Naive thymus-derived CD4-positive, alpha-beta T cell (primary cell): ENCODE measurements around the gene NID1. TPM values are rescaled to one million over a fixed set of nuclear protein-coding genes. Genes with fewer than 3 reads are reported as not detected.

Source experiments
- ATAC-seq: fragments of 150-1000 bp; cut with Tn5 transposase; 2 replicates; pipeline ENCODE4 v1.10.0; 2021; ENCODE audit warnings: mild to moderate bottlenecking, moderate library complexity
- CTCF ChIA-PET: fragments of 350-600 bp; sonication (Branson Sonifier 250); formaldehyde crosslinking; loops from one replicate; lab custom pipeline; 2021; ENCODE audit warnings: antibody characterized with exemption; lab: Charles Lee
- POLR2A ChIA-PET: fragments of 350-600 bp; sonication (Branson Sonifier 250); formaldehyde crosslinking; loops from one replicate; lab custom pipeline; 2021; ENCODE audit warnings: antibody characterized with exemption, inconsistent platforms; lab: Charles Lee
- DNase-seq, 9 donors: peaks; one replicate each; pipeline versions ENCODE4 v3.0.0 to v3.0.0-alpha.2; 2020 to 2022; ENCODE audit warnings: mixed read lengths in 1 of 9
- H3K27ac ChIP-seq: one replicate; pipeline ENCODE4 v1.7.0; 2013; ENCODE audit warnings: mild to moderate bottlenecking, low read depth, low read length, moderate library complexity
- H3K27me3 ChIP-seq, 2 donors: one replicate each; pipeline ENCODE4 v1.7.0; 2013; ENCODE audit warnings: low read length in 2 of 2, mild to moderate bottlenecking in 2 of 2, moderate library complexity in 2 of 2; ENCODE audit not compliant: control insufficient read depth in 2 of 2, insufficient read depth in 2 of 2
- H3K36me3 ChIP-seq, 3 experiments: 1 replicate in 2 of 3; 2 replicates in 1 of 3; pipeline ENCODE4 v1.7.0; 2013; ENCODE audit warnings: low read length in 3 of 3, mild to moderate bottlenecking in 3 of 3, moderate library complexity in 1 of 3; ENCODE audit not compliant: insufficient read depth in 3 of 3, control insufficient read depth in 2 of 3
- H3K4me1 ChIP-seq, 2 donors: one replicate each; pipeline ENCODE4 v1.7.0; 2013; ENCODE audit warnings: low read length in 2 of 2, mild to moderate bottlenecking in 2 of 2, moderate library complexity in 1 of 2; ENCODE audit not compliant: control insufficient read depth in 2 of 2, insufficient read depth in 2 of 2
- H3K4me3 ChIP-seq: 2 replicates; pipeline ENCODE4 v1.7.0; 2013; ENCODE audit warnings: mild to moderate bottlenecking, low read length
- H3K9me3 ChIP-seq, 3 experiments: 1 replicate in 2 of 3; 2 replicates in 1 of 3; pipeline ENCODE4 v1.7.0; 2013; ENCODE audit warnings: low read length in 3 of 3; ENCODE audit not compliant: control insufficient read depth in 2 of 3
- H3K27ac Mint-ChIP-seq, 9 donors: one replicate each; pipeline ENCODE4 v1.8.0; 2020 to 2022; ENCODE audit warnings: mixed read lengths in 9 of 9, mild to moderate bottlenecking in 8 of 9, moderate library complexity in 5 of 9, inconsistent platforms in 2 of 9
- H3K27me3 Mint-ChIP-seq, 5 donors: one replicate each; pipeline ENCODE4 v1.8.0; 2021 to 2022; ENCODE audit warnings: mixed read lengths in 5 of 5, mild to moderate bottlenecking in 1 of 5
- H3K36me3 Mint-ChIP-seq, 5 donors: one replicate each; pipeline ENCODE4 v1.8.0; 2020 to 2022; ENCODE audit warnings: mixed read lengths in 5 of 5, mild to moderate bottlenecking in 3 of 5, inconsistent platforms in 1 of 5
- H3K4me1 Mint-ChIP-seq, 7 donors: one replicate each; pipeline ENCODE4 v1.8.0; 2020 to 2022; ENCODE audit warnings: mixed read lengths in 7 of 7, mild to moderate bottlenecking in 3 of 7, inconsistent platforms in 1 of 7
- H3K4me3 Mint-ChIP-seq, 10 donors: one replicate each; pipeline ENCODE4 v1.8.0; 2020 to 2022; ENCODE audit warnings: mild to moderate bottlenecking in 10 of 10, mixed read lengths in 10 of 10, moderate library complexity in 6 of 10, inconsistent platforms in 2 of 10
- H3K9me3 Mint-ChIP-seq, 11 donors: one replicate each; pipeline ENCODE4 v1.8.0; 2020 to 2022; ENCODE audit warnings: mixed read lengths in 11 of 11, mild to moderate bottlenecking in 4 of 11, inconsistent platforms in 1 of 11, moderate library complexity in 1 of 11
- intact Hi-C, 2 donors: fragments of 100-400 bp; cut with micrococcal nuclease; formaldehyde crosslinking; loops; one replicate each; pipeline ENCODE4 v1.15.1; 2023
- polyA plus RNA-seq, 2 donors: library from polyadenylated mRNA; unstranded; fragments of 300-500 nt; fragmentation: Illumina TruSeq; gene quantifications; one replicate each; pipeline ENCODE4 v1.2.3, GENCODE V29; 2021
- total RNA-seq, 6 experiments: library from RNA in 5 of 6; stranded (reverse) in 5 of 6; gene quantifications; 1 replicate in 5 of 6; 2 replicates in 1 of 6; pipeline ENCODE4 v1.2.3 and lab custom pipeline; 2021 to 2026

The NID1 gene
- total RNA-seq (1 to 10 TPM in 1 of 5 experiments, under 1 TPM in 4; 0.11 to 6.2 (median 0.22) TPM), polyA plus RNA-seq (not detected), total RNA-seq (lab: John Stamatoyannopoulos, UW) (not detected)

GRCh38 chr1:236064674-236065508 is at the start of gene NID1:
TSS of gene NID1 (minus strand) at chr1:236065090. CDS start at chr1:236065079, 11 bp downstream.
- Histone ChIP-seq H3K9me3 (no peaks in the 10 kb centered on the region), H3K27me3 (peaks cover 4 to 17% of the 10 kb centered on the region in 2 donors), H3K4me3 (peak within 1 kb of the TSS; percentile 58), H3K4me1 (peaks cover 12 to 19% of the 10 kb centered on the region in 2 donors), H3K36me3 (no peaks in the 10 kb centered on the region), H3K27ac (no peak within 1 kb of the TSS)
- peaks cover 0 to 6% (median 0%) of the 10 kb centered on the region in 5 donors for H3K36me3 Mint-ChIP-seq
- H3K27me3 Mint-ChIP-seq: peaks cover 33 to 63% (median 44%) of the 10 kb centered on the region in 5 donors
- intact Hi-C loops: loop anchor here (2.0 to 5.0 kb wide), 2 partner anchors 66 to 198 kb away; partner anchors contain the start of gene LYST (in 1 of the 2)
- peaks cover 15 to 29% (median 20%) of the 10 kb centered on the region in 7 donors for H3K4me1 Mint-ChIP-seq
- CTCF ChIA-PET: no interaction called here
- H3K27ac Mint-ChIP-seq: no peak within 1 kb of the TSS
- H3K9me3 Mint-ChIP-seq: no peaks in the 10 kb centered on the region
- POLR2A ChIA-PET: interaction anchor here (0.6 kb wide), 1 partner anchor 79 kb away, joined by 3 read pairs; no protein-coding TSS in a partner anchor
- H3K4me3 Mint-ChIP-seq: peak within 1 kb of the TSS; percentile 56 to 77 (median 66)
- ATAC-seq (peak; percentile 36), DNase-seq (peak in 7 of 9 donors; percentile 0 to 46 (median 8))

- no peaks in the 10 kb centered on the region for H3K36me3 Mint-ChIP-seq
- H3K36me3 ChIP-seq: no peaks in the 10 kb centered on the region
- H3K27me3 Mint-ChIP-seq: peaks cover 0 to 5% (median 0%) of the 10 kb centered on the region in 5 donors
- H3K4me1 Mint-ChIP-seq: peaks cover 0 to 1% (median 0%) of the 10 kb centered on the region in 7 donors
- H3K4me3 ChIP-seq: no peak overlapping the region
- no peak overlapping the region for H3K27ac ChIP-seq
- intact Hi-C loops: no loop called here
- H3K4me3 Mint-ChIP-seq: no peak overlapping the region
- CTCF ChIA-PET: no interaction called here
- H3K4me1 ChIP-seq: no peaks in the 10 kb centered on the region
- DNase-seq (no peak), ATAC-seq (no peak)
- H3K27ac Mint-ChIP-seq: no peak overlapping the region
- H3K9me3 Mint-ChIP-seq: peaks cover 0 to 1% (median 0%) of the 10 kb centered on the region in 11 donors
- POLR2A ChIA-PET: no interaction called here
- H3K27me3 ChIP-seq: no peaks in the 10 kb centered on the region
- H3K9me3 ChIP-seq: no peaks in the 10 kb centered on the region
These were observed 49.3 kb upstream of the NID1 start for GRCh38 chr1:236114076-236114747.

GRCh38 chr1:236113324-236114032 is 48.6 kb upstream of the NID1 start:
- DNase-seq (no peak), ATAC-seq (no peak)
- no peak overlapping the region for H3K27ac Mint-ChIP-seq
- H3K36me3 Mint-ChIP-seq: no peaks in the 10 kb centered on the region
- H3K4me3 ChIP-seq: no peak overlapping the region
- CTCF ChIA-PET: no interaction called here
- H3K4me1 ChIP-seq: no peaks in the 10 kb centered on the region
- intact Hi-C loops: no loop called here
- H3K9me3 ChIP-seq: no peaks in the 10 kb centered on the region
- POLR2A ChIA-PET: no interaction called here
- H3K4me3 Mint-ChIP-seq: no peak overlapping the region
- no peaks in the 10 kb centered on the region for H3K27me3 ChIP-seq
- H3K9me3 Mint-ChIP-seq: peaks cover 0 to 1% (median 0%) of the 10 kb centered on the region in 11 donors
- H3K27ac ChIP-seq: no peak overlapping the region
- H3K36me3 ChIP-seq: no peaks in the 10 kb centered on the region
- H3K4me1 Mint-ChIP-seq: peaks cover 0 to 2% (median 0%) of the 10 kb centered on the region in 7 donors
- H3K27me3 Mint-ChIP-seq: peaks cover 0 to 5% (median 0%) of the 10 kb centered on the region in 5 donors

DNA sequence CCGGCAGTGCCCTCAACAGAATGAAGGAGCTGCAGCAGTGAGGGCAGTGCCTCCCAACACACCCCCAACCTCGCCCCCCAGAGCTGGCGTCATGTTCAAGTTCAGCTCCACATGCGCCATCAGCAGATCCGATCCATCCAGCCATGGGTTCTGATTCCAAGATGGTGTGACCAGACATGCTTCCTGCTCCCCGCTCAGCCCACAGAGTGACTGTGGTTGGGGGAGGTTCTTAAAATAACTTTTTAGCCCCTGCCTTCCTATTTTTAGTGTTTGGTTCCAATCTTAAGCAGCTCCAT is 47.4 kb upstream of the NID1 start:
- ATAC-seq (no peak), DNase-seq (no peak)
- CTCF ChIA-PET: interaction anchor here (0.7 kb wide), 1 partner anchor 13 kb away, joined by 4 read pairs; no protein-coding TSS in a partner anchor
- peaks cover 0 to 2% (median 0%) of the 10 kb centered on the region in 5 donors for H3K27me3 Mint-ChIP-seq
- POLR2A ChIA-PET: no interaction called here
- no peak overlapping the region for H3K4me3 Mint-ChIP-seq
- intact Hi-C loops: no loop called here
- Histone ChIP-seq H3K27ac (no peak overlapping the region), H3K4me1 (no peaks in the 10 kb centered on the region), H3K9me3 (no peaks in the 10 kb centered on the region), H3K4me3 (no peak overlapping the region), H3K27me3 (no peaks in the 10 kb centered on the region), H3K36me3 (no peaks in the 10 kb centered on the region)
- H3K27ac Mint-ChIP-seq: no peak overlapping the region
- H3K36me3 Mint-ChIP-seq: no peaks in the 10 kb centered on the region
- peaks cover 0 to 1% (median 0%) of the 10 kb centered on the region in 11 donors for H3K9me3 Mint-ChIP-seq
- H3K4me1 Mint-ChIP-seq: peaks cover 0 to 2% (median 0%) of the 10 kb centered on the region in 7 donors

DNA sequence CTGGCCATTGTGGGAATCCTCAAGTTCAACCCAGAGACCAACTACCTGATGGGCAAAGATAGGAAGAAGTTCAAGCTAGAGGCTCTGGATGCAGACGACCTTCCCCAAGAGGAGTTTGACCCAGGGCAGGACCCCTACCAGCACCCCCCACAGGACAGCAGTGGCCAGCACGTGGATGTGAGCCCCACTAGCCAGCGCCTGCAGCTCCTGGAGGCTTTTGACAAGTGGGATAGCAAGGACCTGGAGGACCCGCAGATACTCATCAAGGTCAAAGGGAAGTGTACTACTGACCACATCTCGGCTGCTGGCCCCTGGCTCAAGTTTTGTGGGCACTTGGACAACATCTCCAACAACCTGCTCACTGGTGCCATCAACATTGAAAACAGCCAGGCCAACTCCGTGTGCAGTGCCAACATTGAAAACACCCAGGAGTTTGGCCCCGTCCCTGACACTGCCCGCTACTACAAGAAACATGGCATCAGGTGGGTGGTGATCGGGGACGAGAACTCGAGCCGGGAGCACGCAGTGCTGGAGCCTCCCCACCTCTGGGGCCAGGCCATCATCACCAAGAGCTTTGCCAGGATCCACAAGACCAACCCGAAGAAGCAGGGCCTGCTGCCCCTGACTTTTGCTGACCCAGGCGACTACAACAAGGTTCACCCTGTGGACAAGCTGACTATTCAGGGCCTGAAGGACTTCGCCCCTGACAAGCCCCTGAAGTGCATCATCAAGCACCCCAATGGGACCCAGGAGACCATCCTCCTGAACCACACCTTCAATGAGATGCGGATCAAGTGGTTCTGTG is 46.8 kb upstream of the NID1 start:
- H3K27ac ChIP-seq: no peak overlapping the region
- no peaks in the 10 kb centered on the region for H3K27me3 ChIP-seq
- H3K4me1 ChIP-seq: no peaks in the 10 kb centered on the region
- ATAC-seq (no peak), DNase-seq (no peak)
- Mint-ChIP-seq H3K27ac (no peak overlapping the region), H3K27me3 (peaks cover 0 to 2% (median 0%) of the 10 kb centered on the region in 5 donors), H3K9me3 (peaks cover 0 to 1% (median 0%) of the 10 kb centered on the region in 11 donors), H3K4me1 (peaks cover 0 to 5% (median 0%) of the 10 kb centered on the region in 7 donors), H3K4me3 (no peak overlapping the region), H3K36me3 (no peaks in the 10 kb centered on the region)
- intact Hi-C loops: no loop called here
- no peaks in the 10 kb centered on the region for H3K36me3 ChIP-seq
- no peaks in the 10 kb centered on the region for H3K9me3 ChIP-seq
- ChIA-PET CTCF (interaction anchor here (0.5 to 1.4 kb wide), 3 partner anchors 12 to 540 kb away, joined by 3 to 5 read pairs (median 4); no protein-coding TSS in a partner anchor), POLR2A (no interaction called here)
- H3K4me3 ChIP-seq: no peak overlapping the region
